Osteocyte (in vitro differentiated cells): Measurements from ENCODE around the gene CRIP1. TPM values are rescaled to one million over a fixed set of nuclear protein-coding genes. Genes with fewer than 3 reads are reported as not detected.

Source experiments
- DNase-seq: peaks from one replicate; pipeline ENCODE4 v3.0.0; 2021; ENCODE audit warnings: mixed read lengths; ENCODE audit not compliant: unreplicated experiment; ENCODE audit errors: extremely low spot score
- H3K27ac Mint-ChIP-seq: one replicate; pipeline ENCODE4 v1.8.0; 2021; ENCODE audit warnings: mild to moderate bottlenecking, mixed read lengths; ENCODE audit not compliant: unreplicated experiment
- H3K27me3 Mint-ChIP-seq: one replicate; pipeline ENCODE4 v1.8.0; 2021; ENCODE audit warnings: mixed read lengths; ENCODE audit not compliant: unreplicated experiment
- H3K36me3 Mint-ChIP-seq: one replicate; pipeline ENCODE4 v1.8.0; 2021; ENCODE audit warnings: mixed read lengths; ENCODE audit not compliant: unreplicated experiment
- H3K4me1 Mint-ChIP-seq: one replicate; pipeline ENCODE4 v1.8.0; 2021; ENCODE audit warnings: mixed read lengths; ENCODE audit not compliant: unreplicated experiment
- H3K4me3 Mint-ChIP-seq: one replicate; pipeline ENCODE4 v1.8.0; 2021; ENCODE audit warnings: mild to moderate bottlenecking, moderate library complexity, mixed read lengths; ENCODE audit not compliant: unreplicated experiment
- H3K9me3 Mint-ChIP-seq: one replicate; pipeline ENCODE4 v1.8.0; 2021; ENCODE audit warnings: mixed read lengths; ENCODE audit not compliant: unreplicated experiment
- total RNA-seq: library from RNA; stranded (reverse); gene quantifications from 2 replicates; pipeline ENCODE4 v1.2.1, GENCODE V29; 2021
- TF ChIP-seq, protein P1 (sequence below): fragments of 200-600 bp; sonication (generic); IDR thresholded peaks from 2 replicates; pipeline ENCODE4 v1.5.0; 2021; ENCODE audit warnings: antibody characterized with exemption, mild to moderate bottlenecking, moderate library complexity

The CRIP1 gene
- total RNA-seq, 1 donor from 2014 or later: 31.0 TPM

DNA sequence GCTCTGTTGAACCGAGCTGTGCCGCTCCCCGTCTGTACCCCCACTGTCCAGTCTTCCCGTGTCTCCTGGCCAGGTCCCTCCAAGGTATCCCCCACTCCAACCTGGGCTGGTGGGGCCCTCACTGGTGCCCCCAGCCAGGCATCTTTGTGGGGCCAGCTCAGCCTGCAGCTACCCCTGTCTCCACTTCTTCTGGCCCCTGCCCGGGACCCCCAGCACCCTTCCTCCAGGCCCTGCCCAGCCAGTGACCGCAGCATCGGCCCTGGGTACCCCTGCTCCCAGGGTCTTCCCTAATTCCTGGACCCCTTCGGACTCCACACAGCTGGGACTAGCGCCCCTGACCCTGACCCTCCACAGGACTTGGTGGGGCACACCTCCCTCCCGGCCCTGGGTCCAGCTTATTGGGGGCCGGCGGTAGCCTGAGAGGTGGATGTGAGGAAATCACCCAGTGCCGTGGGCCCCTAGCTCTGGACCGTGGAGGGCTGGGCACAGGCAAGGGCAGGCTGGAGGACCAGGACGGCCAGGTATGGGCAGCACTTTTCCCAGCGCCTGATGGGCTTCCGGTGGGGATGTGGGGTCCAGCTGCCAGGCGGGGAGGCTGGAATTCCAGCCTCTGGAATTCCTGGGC lies 4.1 kb upstream of the CRIP1 start:
- Mint-ChIP-seq H3K27ac (peak overlapping the region; percentile 100), H3K4me3 (peak overlapping the region; percentile 63), H3K4me1 (peaks cover 60% of the 10 kb centered on the region), H3K27me3 (no peaks in the 10 kb centered on the region), H3K36me3 (peaks cover 2% of the 10 kb centered on the region), H3K9me3 (no peaks in the 10 kb centered on the region)
- DNase-seq: no peak
- TF ChIP-seq, protein P1, sequence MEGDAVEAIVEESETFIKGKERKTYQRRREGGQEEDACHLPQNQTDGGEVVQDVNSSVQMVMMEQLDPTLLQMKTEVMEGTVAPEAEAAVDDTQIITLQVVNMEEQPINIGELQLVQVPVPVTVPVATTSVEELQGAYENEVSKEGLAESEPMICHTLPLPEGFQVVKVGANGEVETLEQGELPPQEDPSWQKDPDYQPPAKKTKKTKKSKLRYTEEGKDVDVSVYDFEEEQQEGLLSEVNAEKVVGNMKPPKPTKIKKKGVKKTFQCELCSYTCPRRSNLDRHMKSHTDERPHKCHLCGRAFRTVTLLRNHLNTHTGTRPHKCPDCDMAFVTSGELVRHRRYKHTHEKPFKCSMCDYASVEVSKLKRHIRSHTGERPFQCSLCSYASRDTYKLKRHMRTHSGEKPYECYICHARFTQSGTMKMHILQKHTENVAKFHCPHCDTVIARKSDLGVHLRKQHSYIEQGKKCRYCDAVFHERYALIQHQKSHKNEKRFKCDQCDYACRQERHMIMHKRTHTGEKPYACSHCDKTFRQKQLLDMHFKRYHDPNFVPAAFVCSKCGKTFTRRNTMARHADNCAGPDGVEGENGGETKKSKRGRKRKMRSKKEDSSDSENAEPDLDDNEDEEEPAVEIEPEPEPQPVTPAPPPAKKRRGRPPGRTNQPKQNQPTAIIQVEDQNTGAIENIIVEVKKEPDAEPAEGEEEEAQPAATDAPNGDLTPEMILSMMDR: no peak

- Mint-ChIP-seq H3K27me3 (no peaks in the 10 kb centered on the region), H3K27ac (peak overlapping the region; percentile 100), H3K9me3 (no peaks in the 10 kb centered on the region), H3K4me1 (peaks cover 60% of the 10 kb centered on the region), H3K4me3 (peak overlapping the region; percentile 40), H3K36me3 (peaks cover 2% of the 10 kb centered on the region)
- TF ChIP-seq, protein P1: no peak
- DNase-seq: no peak
These were observed 3.2 kb upstream of the CRIP1 start for GRCh38 chr14:105483300-105484068.

DNA sequence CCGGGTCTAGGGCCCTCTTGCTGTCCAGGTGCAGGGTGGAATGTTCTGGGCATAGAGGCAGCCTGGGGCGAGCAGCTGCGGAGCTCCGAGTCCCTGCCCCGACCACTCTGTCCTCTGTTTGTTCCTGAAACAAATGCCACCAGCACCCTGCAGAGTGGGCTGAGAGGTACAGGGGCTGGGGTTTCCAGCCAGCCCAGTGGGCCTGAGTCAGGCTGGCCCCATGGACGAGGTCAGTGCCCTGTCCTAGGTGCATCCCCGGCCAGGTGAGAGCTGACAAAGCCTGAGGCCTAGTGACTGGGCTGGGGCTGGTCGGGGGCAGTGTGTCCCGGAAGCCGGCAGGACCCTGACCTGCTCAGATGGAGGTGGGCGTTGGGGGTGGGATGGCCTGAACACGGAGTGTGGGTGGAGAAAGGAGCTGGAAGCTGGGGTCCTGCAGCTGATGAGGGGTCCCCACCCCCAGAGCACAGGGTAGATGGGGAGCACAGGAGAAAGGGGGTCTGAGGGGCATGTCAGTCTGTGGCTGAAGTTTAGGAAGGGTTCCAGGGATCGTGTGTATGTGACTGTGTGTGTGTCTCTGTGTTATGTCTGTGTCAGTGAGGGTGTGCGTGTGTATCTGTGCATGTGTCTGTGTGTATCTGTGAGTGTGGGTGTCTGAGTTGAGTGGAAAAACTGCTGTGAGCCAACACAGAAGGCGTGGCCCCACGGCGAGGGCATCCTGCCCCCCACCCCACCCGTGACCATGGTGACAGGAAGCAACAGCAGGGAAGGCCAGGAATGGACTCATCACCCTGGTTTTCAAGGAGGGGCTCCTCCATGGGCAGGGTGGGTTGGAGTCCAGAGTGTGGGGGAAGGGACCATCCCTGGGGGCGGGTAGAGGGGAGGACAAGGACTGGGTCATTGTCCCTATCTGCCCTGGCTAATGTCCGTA lies 2.4 kb upstream of the CRIP1 start:
- Mint-ChIP-seq H3K27ac (peak overlapping the region; percentile 100), H3K4me1 (peaks cover 64% of the 10 kb centered on the region), H3K4me3 (peak overlapping the region; percentile 2), H3K27me3 (no peaks in the 10 kb centered on the region), H3K9me3 (no peaks in the 10 kb centered on the region), H3K36me3 (peaks cover 2% of the 10 kb centered on the region)
- TF ChIP-seq, protein P1: no peak
- no peak for DNase-seq

DNA sequence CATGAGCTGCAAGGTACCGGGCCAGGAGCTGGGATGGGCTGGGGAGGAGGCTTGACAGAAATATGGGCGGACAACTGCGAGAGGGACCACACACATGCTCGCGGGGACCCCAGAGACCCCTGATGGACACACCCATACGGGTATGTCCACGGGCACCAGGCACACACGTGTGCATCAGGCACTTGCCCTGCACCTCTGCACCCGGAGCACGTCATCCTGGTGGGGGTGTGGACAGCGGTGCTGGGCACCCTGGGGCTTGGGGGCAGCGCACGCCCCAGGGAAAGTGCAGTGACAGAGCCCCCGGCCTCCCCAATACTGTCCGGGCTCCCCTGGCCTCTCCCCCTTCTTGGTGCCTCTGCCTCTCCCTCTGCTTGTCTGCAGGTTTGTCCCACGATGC lies 1.7 kb upstream of the CRIP1 start:
- Mint-ChIP-seq H3K36me3 (no peaks in the 10 kb centered on the region), H3K27me3 (no peaks in the 10 kb centered on the region), H3K27ac (peak overlapping the region; percentile 100), H3K4me3 (no peak overlapping the region), H3K9me3 (no peaks in the 10 kb centered on the region), H3K4me1 (peaks cover 62% of the 10 kb centered on the region)
- DNase-seq: no peak
- TF ChIP-seq, protein P1: no peak
